GM21786 (cell line): Measurements from ENCODE around the gene AMDHD1.
"Not testable (repeated sequence)": the region's sequence is repeated elsewhere in the genome, so short reads cannot be mapped to it uniquely, and the experiment has no call there.

Source experiments
- ATAC-seq: cut with Tn5 transposase; IDR thresholded peaks from one replicate; pipeline ENCODE4 v1.9.1; 2021; ENCODE audit not compliant: unreplicated experiment

The AMDHD1 gene

DNA sequence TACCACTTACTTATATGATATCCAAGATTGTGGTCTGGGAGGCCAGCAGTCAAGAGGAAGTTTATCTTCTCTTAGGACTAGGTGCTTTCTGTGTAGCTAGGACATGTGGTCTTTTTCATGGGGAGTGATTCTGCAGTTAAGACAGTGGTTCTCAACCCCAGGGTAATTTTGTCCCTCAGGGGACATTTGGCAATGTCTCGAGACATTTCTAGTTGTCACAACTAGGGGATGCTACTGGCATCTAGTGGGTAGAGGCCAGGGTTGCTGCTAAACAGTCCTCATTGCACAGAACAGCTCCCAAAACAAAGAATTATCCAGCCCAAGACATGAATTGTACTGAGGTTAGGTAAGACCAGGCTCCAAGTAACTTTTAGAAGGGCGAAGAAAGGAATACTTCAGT lies 20.0 kb downstream of the AMDHD1 start:
- ATAC-seq: no peak

DNA sequence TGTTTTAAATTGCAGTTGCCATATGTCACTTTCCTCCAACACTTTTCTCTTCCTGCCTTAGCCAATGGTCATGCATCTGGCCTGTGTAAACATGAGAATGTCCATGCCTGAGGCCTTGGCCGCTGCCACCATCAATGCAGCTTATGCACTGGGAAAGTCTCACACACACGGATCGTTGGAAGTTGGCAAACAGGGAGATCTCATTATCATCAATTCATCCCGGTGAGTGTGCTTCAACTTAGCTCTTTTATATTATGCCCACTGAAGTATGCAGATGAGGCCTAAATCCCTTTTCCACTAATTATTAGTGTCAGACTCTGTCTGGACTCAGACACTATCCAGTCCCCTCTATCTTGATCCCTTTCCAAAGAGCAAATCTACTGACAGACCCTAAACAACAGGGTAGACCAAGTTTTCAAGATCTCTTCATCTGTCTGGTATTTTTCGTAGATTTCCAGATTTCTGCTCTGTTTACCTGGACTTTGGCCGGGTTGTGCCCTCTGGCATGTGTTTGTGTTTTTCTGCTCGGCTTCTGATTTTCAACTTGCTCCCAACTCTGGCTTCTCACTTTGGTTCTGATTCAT lies 23.2 kb downstream of the AMDHD1 start:
- ATAC-seq: no peak

DNA sequence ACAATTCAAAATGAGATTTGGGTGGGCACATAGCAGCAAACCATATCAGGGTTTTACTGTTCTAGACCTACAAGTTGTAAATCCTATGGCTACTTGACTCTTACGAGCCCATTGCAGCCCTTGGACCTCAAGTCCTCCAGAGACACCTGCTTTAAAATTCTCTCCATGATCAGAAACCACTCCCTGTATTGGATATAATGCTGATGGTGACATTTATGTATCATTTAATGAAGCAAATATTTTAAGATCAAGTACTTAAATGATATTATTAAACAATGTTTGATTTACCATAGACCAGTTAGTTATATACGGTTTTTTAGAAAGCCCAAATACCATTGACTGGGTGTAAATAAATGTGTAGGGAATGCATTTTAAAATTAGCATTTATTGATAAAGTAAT lies 24.2 kb downstream of the AMDHD1 start:
- ATAC-seq: no peak

DNA sequence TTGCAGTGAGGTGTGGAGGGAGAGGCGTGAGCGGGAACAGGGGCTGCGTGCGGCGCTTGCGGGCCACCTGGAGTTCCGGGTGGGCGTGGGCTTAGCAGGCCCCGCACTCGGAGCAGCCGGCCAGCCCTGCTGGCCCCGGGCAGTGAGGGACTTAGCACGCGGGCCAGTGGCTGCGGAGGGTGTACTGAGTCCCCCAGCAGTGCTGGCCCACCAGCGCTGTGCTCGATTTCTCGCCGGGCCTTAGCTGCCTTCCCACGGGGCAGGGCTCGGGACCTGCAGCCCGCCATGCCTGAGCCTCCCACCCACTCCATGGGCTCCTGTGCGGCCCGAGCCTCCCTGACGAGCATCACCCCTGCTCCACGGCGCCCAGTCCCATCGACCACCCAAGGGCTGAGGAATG lies 26.0 kb downstream of the AMDHD1 start:
- not testable (repeated sequence) for ATAC-seq

DNA sequence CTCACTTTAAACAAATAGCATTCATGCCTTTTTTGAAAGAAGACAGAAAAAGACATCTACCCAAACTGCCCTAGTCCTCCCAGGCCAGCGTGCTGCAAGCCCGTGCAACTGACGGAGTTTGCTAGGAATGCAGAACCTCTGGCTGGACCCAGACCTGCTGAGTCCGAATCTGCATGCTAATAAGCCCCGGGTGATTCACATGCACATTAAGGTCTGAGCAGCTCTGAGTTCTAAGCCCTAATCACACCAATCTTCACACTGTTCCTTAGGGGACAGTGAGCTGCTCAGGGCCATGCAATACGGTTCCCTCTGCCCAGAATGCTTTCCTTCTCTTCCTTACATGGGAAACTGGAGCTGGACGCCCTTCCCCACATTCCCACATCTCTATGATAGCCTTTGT lies 27.8 kb downstream of the AMDHD1 start:
- ATAC-seq: no peak

DNA sequence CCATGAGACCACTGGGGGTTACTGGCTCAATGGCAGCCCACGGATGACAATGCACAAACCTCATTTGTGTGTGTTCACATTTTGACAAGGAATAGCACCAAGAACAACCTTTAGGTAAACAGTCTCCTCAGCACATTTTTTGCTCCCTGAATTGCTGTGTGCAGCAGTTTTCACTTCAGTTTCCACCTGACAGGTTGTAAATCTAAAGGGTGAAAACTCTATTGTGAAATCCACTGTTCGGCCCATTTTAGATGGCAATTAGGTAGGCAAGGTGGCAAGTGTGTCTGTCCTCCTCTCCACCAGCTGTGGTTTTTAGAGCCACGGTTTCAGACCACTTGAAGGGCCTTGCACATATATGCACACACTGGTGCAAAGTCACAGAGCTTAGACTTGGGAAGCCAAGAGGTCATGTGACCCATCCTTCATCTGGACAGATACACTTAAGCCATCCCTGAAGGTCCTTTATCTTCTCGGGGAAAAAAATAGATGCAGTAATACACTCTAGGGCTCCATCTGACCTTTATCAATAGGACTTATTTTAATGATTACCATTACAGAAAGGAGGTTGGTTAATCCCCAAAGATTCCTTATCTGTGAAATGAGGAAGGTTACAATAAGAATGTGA lies 29.8 kb downstream of the AMDHD1 start:
- ATAC-seq: no peak

DNA sequence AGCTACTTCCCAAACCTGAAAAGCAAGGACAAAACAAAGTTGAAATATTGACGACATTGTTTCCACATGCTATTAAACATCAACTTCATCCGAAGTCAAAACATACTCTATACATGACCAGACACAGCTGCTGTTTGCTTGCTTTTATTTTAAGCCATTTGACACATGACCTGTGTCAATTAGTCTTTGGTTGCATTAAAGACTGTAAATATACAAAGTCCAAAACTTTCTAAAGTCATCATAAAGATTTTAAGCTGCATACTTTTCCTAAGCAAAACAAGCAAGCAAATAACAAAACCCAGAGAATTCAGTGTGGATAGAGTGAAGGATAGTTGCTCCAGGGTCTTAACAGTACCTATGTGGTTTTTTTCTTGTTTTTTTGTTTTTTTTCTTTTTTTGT lies 31.2 kb downstream of the AMDHD1 start:
- ATAC-seq: no peak

DNA sequence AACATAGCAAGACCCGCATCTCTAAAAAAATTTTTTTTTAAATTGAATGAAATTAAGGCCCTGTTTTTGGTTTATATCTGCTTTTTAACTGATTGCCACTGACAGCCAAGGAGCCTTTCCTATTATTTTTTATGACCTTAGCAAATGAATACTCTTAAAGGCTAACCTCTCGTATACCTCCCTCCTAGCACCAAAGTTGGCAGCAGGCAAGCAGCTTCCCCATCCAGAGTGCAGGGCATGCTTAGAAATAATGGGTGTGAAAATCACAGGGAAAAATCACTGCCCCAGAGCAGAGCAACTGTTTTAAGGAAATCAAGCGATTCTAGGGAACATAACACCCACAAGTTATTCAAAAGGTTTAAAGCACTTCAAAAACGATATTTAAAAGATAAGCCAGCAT lies 32.4 kb downstream of the AMDHD1 start:
- no peak for ATAC-seq

DNA sequence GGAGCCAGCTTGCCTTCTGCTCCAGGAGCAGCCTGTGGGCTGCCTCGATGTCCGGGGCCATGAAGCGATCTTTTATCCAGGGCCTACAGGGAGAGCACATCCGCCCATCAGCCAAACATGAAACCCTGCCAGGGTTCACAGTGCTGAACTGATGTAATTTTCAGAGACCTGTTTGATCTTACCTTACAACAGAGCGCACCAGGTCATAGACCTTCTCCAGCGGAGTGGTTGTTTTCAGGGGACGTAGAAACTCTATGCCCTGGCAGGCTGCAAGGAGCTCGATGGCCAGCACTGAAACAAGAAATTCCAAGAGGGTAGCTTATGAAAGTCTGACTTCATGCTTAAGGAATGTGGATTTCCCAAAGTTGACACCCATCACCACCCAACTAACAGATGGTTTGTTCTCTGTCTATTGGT lies 33.3 kb downstream of the AMDHD1 start:
- ATAC-seq: no peak

DNA sequence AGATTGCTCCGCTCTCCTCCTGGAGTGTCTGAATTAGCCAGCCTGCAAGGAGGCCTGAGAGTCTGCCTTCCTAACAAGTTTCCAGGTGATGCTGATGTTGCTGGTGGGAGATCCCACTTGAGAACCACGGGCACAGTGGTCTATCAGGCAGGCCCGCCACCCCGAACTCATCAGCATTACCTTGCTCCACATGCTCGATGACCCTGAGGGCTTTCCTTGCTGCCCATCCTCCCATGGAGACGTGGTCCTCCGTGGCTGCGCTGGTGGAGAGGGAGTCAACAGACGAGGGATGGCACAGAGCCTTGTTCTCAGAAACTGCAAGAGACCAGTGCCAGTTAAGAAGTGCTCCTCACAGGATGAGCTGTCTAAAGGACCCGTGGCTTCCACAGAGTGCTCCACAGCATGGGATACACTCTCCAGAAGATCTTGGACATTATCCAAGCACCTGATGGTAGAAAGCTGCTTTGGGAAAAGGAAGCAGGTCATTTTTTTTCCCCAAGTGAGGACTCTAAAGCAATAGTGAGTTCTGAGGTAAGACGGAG lies 34.7 kb downstream of the AMDHD1 start:
- ATAC-seq: no peak

DNA sequence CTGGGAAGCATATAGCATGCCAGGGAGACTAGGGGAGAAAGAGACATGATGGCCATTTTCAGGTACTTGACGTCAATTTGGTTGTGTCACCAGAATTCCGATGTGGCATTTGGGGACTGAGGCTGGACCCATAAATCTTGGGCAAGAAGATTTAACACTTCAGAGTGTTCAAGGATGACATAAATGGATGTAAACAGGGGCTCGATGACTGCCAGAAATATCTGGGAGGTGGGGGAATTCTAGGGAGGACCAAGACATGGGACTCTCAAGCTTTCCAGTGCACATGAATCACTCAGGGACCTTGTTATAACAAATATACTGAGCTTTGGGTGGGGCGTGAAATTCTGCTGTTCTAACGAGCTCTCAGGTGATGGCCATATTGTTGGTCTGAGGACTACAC lies 35.2 kb downstream of the AMDHD1 start:
- ATAC-seq: no peak

DNA sequence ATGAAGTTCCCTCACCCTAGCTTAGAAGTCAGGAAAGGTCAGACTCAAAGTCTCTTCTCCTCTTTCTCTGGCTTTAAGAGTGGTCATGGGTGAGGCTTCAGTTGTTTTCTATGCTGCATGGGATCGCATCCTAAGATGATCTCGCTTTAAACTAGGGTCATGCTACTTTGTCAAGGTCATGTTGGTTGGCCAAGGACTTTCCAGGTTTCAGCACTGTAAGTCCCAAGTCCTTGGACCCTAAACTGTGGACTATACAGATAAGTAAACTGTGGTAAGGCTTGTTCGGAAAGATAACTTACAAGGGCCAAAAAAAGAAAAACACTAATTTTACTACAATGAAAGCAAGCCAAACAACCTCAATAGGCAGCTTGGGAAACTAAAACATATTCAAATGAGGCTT lies 35.6 kb downstream of the AMDHD1 start:
- no peak for ATAC-seq

DNA sequence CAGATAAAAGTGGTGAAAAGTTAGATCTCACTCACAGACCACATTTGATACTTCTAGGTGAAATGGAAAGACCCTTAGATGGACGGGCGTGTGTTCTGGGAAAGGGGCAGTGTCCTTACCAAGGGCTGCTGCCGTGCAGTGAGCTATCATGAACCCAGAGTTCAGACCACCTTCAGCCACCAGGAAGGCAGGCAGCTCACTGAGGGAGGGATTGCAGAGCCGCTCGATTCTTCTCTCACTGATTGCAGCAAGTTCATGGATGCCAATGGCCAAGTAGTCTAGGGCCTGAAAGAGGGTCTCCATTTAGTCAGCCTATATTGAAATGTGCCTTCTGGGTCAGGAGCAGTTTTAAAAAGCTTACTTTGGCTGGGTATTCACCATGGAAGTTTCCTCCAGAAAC lies 37.3 kb downstream of the AMDHD1 start:
- no peak for ATAC-seq

DNA sequence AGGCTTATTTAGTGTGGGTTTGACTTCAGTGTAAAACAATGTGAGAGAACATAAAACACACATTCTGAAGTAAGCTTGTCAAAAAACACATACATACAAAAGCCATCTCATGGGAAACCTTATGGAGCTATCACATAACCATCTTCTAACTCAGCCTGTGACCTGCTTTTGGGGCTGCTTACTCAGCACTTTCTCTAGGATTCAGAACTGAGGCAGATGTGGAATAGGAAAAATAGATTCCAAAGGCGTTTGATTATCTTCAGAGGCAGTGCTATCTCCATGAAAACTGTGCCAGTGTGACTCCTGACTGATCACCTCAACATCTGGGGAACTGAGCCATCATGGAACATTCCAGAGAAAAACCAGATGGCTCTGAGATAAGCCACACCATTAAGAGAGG lies 39.5 kb downstream of the AMDHD1 start:
- no peak for ATAC-seq

DNA sequence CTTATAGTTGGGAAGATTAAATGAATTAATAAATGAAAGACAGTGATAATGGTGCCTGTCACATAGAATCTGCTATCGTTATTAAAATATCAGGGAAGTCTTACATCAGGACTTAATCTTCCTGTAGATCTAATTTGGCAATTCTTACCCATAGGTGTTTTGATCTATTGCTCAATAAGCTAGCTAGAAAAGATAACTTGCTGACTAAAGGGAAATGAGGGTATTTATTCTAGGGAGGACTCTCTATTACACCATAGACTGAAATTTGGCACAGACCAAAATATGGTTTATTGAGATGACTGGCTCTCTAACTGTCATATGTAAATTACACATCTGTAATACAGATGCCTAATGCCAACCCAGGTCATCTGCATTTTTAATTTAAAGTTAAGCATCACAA lies 41.6 kb downstream of the AMDHD1 start:
- ATAC-seq: no peak

DNA sequence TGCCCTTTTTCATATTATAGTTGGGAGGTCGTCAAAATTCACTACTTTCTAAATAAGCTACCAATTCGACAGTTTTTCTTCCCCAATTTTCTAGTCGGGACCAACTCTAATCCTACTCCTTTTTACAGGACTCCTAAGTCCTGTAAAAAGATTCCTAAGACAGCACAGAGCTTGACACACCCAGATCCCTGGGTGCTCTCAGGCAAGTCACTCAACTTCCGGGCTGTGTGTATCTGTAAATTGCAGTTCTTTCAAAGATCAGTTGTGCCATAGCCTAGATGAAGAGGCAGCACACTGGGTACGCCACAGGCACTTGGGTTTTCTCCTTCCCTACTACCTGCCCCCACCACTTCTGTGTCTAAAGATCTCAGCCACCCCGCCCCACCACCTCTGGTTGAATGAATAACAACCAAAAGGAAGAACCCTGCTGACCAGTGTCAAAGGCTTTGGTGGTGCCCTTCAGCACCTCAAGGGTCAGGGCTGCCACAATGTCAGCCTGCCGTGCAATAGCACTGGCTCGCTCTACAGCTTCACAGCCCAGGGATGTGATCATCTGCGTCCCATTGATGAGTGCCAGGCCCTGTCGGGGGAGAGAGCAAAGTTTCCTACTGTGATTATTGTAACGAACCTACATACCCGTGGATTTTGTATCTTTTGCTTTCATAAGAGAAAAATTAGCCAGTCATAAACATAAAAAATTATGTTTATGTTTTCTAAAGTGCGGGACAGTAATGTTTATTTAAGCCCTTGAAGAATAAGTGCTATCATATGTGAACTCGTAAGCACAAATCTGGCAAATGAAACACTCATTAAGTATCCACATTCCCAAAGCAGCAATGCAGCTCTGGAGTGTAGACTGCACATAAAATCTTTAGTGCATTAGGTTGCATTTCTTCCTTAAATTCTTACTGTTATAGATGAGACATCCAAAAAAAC lies 43.8 kb downstream of the AMDHD1 start:
- no peak for ATAC-seq

DNA sequence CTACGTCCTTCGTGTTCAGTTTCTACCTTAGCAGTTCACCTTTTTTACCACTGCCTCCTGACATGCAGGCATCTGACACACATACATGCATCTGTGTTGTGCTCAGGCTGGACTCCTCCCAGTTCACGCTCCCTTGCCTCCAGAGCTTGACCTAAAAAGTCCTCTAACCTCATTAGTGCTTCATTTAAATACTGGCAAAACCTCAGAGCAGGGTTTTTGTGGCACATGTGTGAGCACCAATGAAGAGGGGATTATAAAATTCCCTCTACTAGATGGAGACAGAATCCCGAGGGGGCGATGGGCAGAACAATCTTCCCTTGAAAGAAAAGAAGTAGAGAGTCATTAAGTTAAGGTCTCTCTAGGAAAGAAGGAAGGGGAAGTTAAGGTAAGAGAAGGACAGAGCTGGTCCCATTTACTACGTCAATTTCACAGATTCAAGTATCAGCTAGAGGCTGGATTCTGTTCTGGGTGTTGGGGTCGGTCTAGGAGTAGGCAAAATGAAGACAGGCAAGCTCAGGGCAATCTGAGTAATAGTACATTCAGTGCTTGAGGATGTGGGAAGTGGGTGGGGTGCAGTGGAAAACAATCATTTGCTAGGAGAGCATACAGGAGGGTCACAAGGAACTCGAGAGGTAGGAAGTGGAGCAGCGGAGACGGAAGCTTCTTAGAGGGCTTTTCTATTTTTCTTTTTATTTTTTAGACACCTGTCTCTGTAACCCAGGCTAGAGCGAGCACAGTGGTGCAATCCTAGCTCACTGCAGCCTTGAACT lies 45.6 kb downstream of the AMDHD1 start:
- no peak for ATAC-seq

DNA sequence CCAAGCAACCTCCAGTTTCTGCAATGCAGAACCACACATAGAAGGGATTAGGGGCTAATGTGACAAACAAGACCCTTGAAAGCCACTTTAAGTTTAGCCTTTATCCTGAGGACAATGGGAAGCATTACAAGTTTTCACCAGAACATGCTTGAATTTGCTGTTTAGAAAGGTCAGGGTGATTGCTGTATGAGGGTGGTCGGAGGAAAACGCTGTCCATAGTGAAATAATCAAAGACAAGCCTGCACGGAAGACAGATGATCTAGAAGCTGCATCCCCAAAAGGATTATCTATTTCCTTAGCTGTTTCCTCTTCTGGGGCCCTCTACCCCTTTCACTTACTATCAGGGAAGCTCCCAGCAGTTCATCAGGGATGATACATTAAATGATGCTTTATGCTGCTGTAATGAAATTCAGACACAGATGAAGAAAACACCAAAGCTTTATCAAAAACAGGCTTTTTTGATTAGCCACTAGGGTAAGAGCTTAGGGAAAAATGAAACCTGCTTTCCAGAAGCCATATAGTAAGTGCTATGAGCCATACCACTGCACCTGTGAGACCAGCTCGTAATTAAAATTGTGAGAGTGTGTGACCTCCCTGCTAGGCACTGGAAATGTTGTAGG lies 46.5 kb downstream of the AMDHD1 start:
- no peak for ATAC-seq

DNA sequence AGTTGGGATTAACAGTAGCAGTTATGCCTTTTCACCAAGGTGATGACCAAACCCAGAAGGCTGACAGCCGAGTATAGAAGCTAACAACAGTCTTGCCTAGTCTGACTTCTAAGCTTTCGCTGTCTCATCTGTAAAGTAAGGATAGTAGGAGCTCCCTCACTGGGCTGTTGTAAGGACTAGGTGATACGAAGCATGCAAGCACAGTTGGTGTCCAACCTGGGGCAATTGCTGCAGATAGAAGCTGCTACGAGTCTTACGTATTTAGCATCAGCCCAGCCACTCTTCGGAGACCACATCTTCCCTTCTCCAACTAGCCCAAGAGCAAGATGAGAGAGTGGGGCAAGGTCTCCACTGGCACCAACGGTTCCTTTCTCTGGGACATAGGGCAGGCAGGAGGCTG lies 47.0 kb downstream of the AMDHD1 start:
- no peak for ATAC-seq

DNA sequence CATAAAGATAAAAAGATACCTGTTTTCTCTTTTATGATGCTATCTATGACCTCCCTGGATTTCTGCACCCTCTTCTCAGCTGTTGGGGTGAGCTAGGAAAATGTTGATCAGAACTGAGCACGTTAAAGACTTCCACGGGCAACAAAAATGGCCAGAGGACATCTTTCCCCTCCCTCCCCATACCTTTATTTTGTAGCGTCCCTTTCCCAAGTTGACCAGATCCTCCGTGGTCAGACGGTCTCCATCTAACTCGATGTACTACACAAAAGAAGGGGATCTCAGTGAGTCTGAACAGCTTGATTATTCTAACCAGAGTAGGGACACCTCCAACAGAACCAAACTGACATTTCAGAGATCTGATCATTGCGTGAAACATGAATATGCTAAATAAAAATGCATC lies 50.8 kb downstream of the AMDHD1 start:
- no peak for ATAC-seq

DNA sequence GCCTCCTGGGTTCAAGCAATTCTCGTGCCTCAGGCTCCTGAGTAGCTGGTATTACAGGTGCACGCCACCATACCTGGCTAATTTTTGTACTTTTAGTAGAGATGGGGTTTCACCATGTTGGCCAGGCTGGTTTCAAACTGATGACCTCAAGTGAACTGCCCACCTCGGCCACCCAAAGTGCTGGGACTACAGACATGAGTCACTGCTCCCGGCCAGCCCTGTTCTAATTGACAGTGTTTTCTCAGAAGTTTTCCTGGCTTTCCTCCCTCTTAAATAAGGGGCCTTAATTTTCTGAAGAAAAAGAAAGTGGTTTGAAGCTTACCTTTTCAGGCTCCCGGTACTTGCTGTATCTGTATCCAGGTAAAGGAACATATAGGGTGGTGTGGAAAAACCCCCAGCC lies 51.3 kb downstream of the AMDHD1 start:
- no peak for ATAC-seq
